KG1 (cell line): Measurements from ENCODE around the gene ZNF197.
"Not testable (repeated sequence)": the region's sequence is repeated elsewhere in the genome, so short reads cannot be mapped to it uniquely, and the experiment has no call there.

Source experiments
- DNase-seq: peaks from one replicate; lab custom pipeline; 2025; lab: John Stamatoyannopoulos, UW

ZNF197 gene

GRCh38 chr3:44665173-44665572, 40.3 kb downstream of the ZNF197 start:
- no peak for DNase-seq

- no peak for DNase-seq
Observed at GRCh38 chr3:44666346-44666745, 41.5 kb downstream of the ZNF197 start.

GRCh38 chr3:44669760-44670159, 44.9 kb downstream of the ZNF197 start:
- no peak for DNase-seq

GRCh38 chr3:44673466-44673865, 48.6 kb downstream of the ZNF197 start:
- DNase-seq = not testable (repeated sequence)

DNA sequence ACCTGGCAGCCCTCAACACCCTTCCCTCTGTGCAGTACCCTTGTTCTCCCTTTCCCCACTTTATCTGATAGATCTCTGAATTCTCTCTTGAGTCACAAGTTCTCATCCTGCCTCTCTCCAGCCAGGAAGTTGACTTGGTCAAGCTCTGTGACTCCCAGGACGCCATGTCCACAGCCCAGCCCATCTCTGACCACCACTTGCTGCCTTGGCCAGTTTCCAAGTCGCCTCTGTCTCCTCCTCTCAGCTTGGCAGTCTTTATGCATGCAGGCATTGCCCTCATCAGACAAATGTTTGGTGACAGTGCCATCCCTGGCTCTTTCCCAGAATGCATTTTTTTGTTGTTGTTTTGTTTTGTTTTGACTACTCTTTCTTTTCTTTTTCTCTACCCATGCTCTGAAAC, 49.4 kb downstream of the ZNF197 start:
- no peak for DNase-seq

DNA sequence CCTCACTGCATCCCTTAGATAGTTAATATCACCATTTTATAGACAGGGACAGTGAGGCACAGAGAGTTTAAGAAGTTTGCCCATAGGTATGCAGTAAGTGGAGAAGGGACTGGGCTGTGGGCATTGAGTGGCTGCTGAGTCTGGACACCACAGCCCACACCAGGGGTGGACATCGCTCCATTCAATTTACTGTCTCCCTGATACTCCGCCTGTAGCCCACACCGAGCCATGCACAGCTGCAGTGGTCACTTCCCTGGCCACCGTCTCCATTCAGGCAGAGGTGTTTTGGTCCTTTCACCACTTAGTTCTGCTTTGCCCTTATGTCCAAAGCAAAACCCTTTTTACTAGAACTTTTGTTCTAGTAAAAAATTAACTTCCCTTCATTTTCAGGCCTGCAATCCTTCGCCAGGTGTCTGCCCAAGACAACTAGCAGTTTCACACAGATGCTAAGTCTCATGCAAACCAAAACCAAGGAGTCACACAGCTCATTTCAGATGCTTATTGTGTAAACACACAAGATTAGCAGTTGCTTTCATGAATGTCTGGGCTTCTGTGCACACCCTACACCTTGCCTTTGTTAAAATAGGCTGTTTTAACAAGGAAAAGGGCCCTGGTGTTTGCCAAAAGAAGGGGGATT, 53.8 kb downstream of the ZNF197 start:
- no peak for DNase-seq

DNA sequence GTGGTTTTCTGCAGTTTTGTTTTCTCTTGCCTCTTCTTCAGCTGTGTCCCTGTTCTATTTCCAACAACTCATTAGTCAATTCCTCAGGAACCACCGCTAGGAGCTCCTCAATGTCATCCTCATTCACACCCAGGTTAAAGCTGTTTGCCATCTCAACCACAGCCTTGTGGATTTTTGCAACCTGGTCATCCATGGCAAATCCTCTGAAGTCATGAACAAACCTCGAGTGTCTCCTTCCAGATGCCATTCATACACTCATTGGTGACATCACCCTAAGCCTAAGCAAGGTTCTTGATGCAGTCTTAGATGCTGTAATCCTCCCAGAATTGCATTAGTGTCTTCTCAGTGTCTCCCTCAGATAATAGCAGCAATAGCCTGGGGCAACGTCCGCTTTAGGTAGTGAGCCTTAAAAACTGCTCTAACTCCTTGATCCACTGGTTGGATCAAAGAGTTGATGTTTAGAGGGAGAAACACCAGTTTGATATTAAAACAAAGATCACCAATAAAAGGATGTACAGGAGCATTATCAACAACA, 56.2 kb downstream of the ZNF197 start:
- no peak for DNase-seq

DNA sequence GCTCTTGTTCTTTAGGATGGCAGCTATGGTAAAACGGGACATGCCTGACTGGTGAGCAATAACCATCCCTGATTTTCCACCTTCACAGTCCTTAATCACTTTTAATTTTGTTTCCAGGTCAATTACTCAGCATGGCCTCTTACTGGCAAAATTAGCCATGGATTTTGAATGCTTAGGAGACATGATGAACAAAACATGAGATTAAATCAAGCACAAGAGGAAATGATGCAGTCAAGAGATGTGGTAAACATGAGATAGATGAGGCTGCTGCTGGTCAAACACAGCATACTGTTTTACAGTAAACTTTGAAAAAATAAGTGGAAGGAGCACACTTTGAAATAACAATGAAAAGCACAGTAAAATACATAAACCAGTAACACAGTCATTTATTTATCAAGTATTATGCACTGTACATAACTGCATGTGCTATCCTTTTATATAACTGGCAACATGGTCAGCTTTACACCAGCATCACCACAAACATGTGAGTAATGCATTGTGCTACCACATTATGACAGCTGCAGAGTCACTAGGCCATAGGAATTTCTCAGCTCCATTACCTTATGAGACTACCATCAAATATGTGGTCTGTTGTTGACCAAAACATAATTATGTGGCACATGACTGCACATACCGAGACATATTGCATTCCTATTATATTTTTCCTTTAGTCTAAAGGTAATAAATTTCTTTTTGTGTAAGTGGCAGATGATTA, 57.5 kb downstream of the ZNF197 start:
- DNase-seq = no peak

GRCh38 chr3:44685128-44685800, 60.4 kb downstream of the ZNF197 start:
- peak; percentile 45 for DNase-seq

GRCh38 chr3:44687898-44688297, 63.1 kb downstream of the ZNF197 start:
- no peak for DNase-seq
